ENCODE measurements around the gene PEA15. TPM values are rescaled to one million over a fixed set of nuclear protein-coding genes. Genes with fewer than 3 reads are reported as not detected.
A peak's percentile ranks its signal among the peaks of the same experiment; 100 is the strongest.

PEA15 gene, protein sequence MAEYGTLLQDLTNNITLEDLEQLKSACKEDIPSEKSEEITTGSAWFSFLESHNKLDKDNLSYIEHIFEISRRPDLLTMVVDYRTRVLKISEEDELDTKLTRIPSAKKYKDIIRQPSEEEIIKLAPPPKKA
- 51.9 TPM for total RNA-seq
- 328 TPM for polyA plus RNA-seq

DNA sequence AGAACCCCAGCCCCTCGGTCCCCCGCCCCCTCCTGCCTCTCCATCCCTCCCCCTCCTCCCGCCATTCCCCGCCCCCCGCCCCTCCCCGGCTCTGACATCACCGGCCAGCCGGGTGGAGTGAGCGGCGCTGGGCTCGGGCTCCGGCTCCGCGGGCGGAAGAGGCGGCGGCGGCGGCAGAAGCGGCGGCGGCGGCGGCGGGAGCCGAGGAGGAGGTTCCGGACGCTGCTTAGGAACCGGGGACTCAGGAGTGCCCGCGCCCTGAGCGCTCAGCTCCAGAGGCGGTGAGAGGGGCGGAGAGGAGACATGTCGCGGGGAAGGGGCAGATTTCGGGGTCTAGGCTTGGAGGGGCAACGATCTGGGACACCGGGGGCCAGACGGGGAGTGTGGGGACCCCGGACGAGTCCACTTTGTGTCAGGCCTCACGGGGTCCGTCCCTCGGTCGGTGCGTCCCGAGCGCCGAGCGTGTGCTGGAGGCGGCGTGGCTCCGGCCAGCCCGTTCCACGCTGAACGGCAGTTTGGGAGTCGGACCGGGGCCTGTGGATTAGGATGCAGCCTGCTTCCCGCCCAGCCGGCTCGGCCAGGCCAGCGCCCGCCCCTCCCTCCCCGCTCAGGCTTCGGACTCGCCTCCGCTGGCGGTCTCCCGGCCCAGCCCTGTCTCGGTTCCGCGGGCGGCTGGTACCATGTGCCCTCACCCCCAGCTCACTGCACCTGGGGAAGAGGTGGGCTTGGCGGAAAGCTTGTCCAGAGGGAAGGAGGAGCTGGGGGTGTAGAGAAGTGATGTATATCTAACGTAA, at the start of gene PEA15:
PEA15 (plus strand) TSS at position 143 of the 794 bp plus-strand sequence. CDS start 6,161 bp downstream, outside the sequence.
- DNase-seq (ENCODE audit: extremely low spot score) = no peak
- Histone ChIP-seq H3K27ac (ENCODE audit: low read depth) (peak within 1 kb of the TSS; percentile 78), H3K4me3 (ENCODE audit: low read depth, low read length) (peak within 1 kb of the TSS; percentile 68), H3K36me3 (ENCODE audit: insufficient read depth) (peaks cover 2% of the 10 kb centered on the region), H3K4me1 (ENCODE audit: insufficient read depth) (no peaks in the 10 kb centered on the region)
- under 1% methylated on average over 75 of the region's 76 CpGs for WGBS

DNA sequence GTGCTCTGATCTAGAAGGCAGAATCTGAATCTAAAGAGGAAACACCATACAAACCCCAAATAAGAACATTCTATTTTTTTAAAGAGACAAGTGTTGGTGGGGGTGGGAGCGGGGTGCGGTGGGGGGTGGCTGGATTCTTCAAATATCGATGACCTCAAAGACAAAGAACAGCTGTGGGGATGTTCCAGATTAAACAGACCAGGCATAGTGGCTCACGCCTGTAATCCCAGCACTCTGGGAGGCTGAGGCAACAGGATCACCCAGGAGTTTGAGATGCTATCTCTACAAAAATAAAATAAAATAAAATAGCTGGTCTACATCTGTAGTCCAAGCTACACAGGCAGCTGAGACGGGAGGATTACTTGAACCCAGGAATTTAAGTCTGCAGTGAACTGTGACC, 48.8 kb upstream of the PEA15 start:
- Histone ChIP-seq H3K4me1 (ENCODE audit: insufficient read depth) (no peaks in the 10 kb centered on the region), H3K4me3 (ENCODE audit: low read depth, low read length) (no peak overlapping the region), H3K36me3 (ENCODE audit: insufficient read depth) (no peaks in the 10 kb centered on the region), H3K27ac (ENCODE audit: low read depth) (no peak overlapping the region)
- no peak for DNase-seq (ENCODE audit: extremely low spot score)
- 64% methylated on average over 5 of the region's 5 CpGs for WGBS

DNA sequence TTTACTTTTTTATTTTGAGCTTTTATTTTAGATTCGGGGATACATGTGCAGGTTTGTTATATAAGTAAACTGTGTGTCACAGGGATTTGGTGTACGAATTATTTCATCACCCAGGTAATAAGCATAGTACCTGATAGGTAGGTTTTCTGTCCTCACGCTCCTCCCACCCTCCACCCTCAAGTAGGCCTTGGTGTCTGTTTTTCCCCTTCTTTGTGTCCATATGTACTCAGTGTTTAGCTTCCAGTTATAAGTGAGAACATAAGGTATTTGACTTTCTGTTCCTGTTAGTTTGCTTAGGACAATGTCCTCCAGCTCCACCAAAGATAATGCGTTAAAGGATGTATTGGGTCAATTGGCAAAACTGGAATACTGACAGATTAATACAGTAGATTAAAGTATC, 48.0 kb upstream of the PEA15 start:
- DNase-seq (ENCODE audit: extremely low spot score) = no peak
- no peak overlapping the region for H3K4me3 ChIP-seq (ENCODE audit: low read depth, low read length)
- H3K27ac ChIP-seq (ENCODE audit: low read depth) = no peak overlapping the region
- H3K4me1 ChIP-seq (ENCODE audit: insufficient read depth) = no peaks in the 10 kb centered on the region
- 93% methylated on average over 4 of the region's 4 CpGs for WGBS
- no peaks in the 10 kb centered on the region for H3K36me3 ChIP-seq (ENCODE audit: insufficient read depth)

DNA sequence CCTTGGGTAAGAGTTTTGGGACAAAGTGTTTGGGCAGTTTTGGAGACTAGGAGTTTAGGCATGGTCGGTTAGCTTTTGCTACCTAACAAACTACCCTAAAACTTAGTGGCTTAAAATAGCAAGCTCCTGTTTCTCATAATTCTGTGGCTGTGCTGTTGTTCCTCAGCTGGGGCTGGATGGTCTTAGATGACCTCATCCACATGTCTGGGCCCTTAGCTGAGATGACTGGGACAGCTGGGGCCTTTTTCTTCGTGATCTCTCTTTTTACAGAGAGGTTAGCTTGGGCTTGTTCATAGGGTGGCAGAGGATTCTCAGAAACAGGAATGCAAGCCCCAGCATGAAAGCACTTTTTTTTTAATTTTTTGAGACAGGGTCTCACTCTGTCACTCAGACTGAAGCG, 47.2 kb upstream of the PEA15 start:
- 84% methylated on average over 3 of the region's 3 CpGs for WGBS
- H3K36me3 ChIP-seq (ENCODE audit: insufficient read depth) = no peaks in the 10 kb centered on the region
- no peak overlapping the region for H3K27ac ChIP-seq (ENCODE audit: low read depth)
- DNase-seq (ENCODE audit: extremely low spot score) = no peak
- H3K4me1 ChIP-seq (ENCODE audit: insufficient read depth) = no peaks in the 10 kb centered on the region
- H3K4me3 ChIP-seq (ENCODE audit: low read depth, low read length) = no peak overlapping the region

DNA sequence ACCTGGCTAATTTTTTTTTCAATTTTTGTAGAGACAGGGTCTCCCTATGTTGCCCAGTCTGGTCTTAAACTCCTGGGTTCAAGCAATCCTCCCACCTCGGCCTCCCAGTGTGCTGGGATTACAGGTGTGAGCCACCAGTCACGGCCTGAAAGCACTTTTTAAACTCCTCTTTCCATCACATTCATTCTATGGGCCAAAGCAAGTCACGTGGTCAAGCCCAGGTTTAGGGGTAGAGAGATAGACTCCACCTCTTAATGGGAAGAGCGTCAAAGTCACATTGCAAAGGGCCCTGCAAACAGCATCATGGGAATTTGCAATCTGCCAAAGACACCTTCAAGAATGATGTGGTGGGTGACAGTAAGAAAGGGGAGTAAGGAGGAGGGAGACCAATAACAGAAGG, 46.6 kb upstream of the PEA15 start:
- 88% methylated on average over 4 of the region's 4 CpGs for WGBS
- H3K27ac ChIP-seq (ENCODE audit: low read depth) = no peak overlapping the region
- H3K36me3 ChIP-seq (ENCODE audit: insufficient read depth) = no peaks in the 10 kb centered on the region
- H3K4me3 ChIP-seq (ENCODE audit: low read depth, low read length) = no peak overlapping the region
- no peaks in the 10 kb centered on the region for H3K4me1 ChIP-seq (ENCODE audit: insufficient read depth)
- no peak for DNase-seq (ENCODE audit: extremely low spot score)

DNA sequence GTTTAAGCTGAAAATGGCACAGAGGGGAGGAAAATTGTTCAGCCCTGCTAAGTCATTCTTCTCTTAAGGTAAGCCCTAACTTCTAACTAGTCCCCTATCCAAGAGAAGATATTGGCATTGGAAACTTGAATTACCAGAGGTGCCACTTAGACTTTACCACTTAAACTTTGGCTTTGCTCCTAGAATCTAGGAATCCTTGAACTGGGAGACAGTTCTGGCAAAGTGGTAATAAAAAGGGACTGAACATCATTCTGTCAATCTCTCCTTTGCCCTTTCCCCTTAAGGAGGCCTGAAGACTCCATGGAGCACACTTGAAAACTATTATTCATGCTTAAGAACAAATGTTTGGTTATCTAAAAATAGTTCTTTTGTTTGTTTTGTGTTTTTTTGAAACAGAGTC, 45.3 kb upstream of the PEA15 start:
- Histone ChIP-seq H3K27ac (ENCODE audit: low read depth) (no peak overlapping the region), H3K36me3 (ENCODE audit: insufficient read depth) (no peaks in the 10 kb centered on the region), H3K4me3 (ENCODE audit: low read depth, low read length) (no peak overlapping the region), H3K4me1 (ENCODE audit: insufficient read depth) (no peaks in the 10 kb centered on the region)
- no peak for DNase-seq (ENCODE audit: extremely low spot score)

DNA sequence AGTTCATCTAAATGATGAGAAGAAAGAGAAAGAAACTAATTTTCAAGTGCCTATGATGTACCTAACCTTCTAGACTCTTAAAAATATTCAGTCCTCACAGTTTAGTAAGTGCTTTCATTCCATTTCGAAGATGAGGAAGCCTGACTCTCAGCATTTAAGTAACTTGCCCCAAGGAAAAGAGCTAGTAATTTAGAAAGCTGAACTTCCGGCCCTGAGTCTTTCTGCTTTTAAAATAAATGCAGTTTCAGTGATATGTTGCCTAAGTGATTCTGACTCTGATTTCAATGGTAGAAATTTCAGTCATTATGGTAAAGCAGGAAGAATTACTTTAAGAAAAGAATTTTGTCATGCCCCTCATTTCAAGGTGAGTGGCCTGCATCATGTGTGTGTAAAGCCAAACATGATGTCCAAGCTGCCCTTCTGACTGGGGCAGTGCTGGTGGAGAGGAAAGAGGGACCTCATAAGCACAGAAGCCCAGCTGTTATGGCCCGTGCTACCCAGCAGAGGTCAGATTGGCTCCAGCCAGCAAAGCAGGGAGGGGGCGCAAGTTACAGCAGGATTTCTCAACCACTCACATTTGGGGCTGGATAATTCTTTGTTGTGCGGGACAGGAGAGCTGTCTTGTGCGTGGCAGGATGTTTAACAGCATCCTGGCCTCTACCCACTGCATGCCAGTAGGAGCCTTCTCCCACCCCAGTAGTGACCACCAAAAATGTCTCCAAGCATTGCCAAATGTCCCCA, 43.0 kb upstream of the PEA15 start:
- WGBS = 54% methylated on average over 6 of the region's 6 CpGs
- H3K4me1 ChIP-seq (ENCODE audit: insufficient read depth) = no peaks in the 10 kb centered on the region
- no peak for DNase-seq (ENCODE audit: extremely low spot score)
- no peaks in the 10 kb centered on the region for H3K36me3 ChIP-seq (ENCODE audit: insufficient read depth)
- no peak overlapping the region for H3K4me3 ChIP-seq (ENCODE audit: low read depth, low read length)
- H3K27ac ChIP-seq (ENCODE audit: low read depth) = no peak overlapping the region

DNA sequence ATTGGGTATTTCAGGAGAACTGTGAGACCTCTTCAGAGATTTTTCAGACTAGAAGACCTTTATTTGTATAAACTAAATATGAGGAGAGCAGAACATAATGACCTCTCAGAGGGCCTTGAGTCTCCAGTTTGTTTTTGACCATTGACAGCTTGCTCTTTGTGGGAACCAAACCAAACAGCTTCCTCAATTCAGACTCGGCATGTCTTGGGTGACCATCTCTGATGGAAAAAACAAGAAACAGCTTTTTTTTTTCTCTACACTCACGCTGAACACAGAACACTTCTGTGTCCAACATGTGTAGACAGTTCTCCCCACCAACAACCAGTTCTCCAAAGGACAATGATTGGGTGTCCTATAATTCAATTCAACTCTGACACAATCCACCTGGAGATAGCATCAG, 42.3 kb upstream of the PEA15 start:
- Histone ChIP-seq H3K4me3 (ENCODE audit: low read depth, low read length) (no peak overlapping the region), H3K27ac (ENCODE audit: low read depth) (no peak overlapping the region), H3K36me3 (ENCODE audit: insufficient read depth) (no peaks in the 10 kb centered on the region), H3K4me1 (ENCODE audit: insufficient read depth) (no peaks in the 10 kb centered on the region)
- DNase-seq (ENCODE audit: extremely low spot score) = no peak
- WGBS = 77% methylated on average over 2 of the region's 2 CpGs

DNA sequence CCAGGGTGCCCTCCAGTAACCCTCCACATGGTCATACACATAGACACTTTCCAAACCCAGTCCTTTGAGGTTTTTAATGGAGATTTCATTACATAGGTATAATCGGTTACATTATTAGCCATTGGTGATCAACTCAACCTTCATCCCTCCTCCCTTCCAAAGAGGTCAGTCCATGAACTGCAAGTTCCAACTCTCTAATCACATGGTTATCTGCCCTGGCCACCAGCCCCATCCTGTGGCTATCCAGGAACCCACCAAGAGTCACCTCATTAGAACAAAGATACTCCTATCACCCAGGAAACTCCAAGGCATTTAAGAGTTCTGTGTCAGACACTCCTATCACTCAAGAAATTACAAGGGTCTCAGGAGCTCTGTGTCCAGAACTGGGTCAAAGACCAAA, 41.6 kb upstream of the PEA15 start:
- no peak overlapping the region for H3K27ac ChIP-seq (ENCODE audit: low read depth)
- H3K4me1 ChIP-seq (ENCODE audit: insufficient read depth) = no peaks in the 10 kb centered on the region
- 86% methylated on average over 1 of the region's 1 CpG for whole genome bisulfite sequencing
- DNase-seq (ENCODE audit: extremely low spot score) = no peak
- H3K36me3 ChIP-seq (ENCODE audit: insufficient read depth) = no peaks in the 10 kb centered on the region
- no peak overlapping the region for H3K4me3 ChIP-seq (ENCODE audit: low read depth, low read length)

DNA sequence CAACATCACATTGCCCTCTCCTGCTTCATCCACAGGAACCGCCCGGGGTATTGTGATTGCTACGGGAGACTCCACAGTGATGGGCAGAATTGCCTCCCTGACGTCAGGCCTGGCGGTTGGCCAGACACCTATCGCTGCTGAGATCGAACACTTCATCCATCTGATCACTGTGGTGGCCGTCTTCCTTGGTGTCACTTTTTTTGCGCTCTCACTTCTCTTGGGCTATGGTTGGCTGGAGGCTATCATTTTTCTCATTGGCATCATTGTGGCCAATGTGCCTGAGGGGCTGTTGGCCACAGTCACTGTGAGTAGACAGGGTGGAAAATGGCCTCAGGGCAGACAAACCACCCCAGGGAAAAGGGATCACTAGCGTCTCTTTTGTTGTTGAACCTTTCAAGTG, 41.1 kb upstream of the PEA15 start:
- H3K27ac ChIP-seq (ENCODE audit: low read depth) = no peak overlapping the region
- DNase-seq (ENCODE audit: extremely low spot score) = no peak
- H3K4me3 ChIP-seq (ENCODE audit: low read depth, low read length) = no peak overlapping the region
- no peaks in the 10 kb centered on the region for H3K4me1 ChIP-seq (ENCODE audit: insufficient read depth)
- H3K36me3 ChIP-seq (ENCODE audit: insufficient read depth) = no peaks in the 10 kb centered on the region
- 84% methylated on average over 10 of the region's 10 CpGs for WGBS

DNA sequence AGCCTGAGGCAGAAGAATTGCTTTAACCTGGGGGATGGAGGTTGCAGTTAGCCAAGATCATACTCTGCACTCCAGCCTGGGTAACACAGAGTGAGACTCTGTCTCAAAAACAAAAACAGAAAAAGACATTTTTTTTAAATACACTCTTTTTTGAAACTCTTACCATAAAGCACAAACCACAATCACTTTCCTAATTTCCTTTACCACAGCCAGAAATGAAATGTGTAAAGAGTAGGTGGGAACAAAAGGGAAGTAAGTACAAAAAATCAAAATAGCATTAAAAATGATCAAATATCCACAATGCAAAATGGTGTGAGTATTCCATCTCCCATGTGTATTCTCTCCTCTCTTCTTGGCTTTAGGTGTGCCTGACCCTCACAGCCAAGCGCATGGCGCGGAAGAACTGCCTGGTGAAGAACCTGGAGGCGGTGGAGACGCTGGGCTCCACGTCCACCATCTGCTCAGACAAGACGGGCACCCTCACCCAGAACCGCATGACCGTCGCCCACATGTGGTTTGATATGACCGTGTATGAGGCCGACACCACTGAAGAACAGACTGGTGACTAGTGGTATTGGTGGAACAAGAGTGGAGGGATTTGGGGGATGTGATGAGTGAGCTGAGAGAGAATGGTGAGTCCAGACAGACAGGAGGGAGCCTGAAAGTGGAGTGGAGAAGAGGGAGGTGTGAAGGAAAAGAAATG, 38.9 kb upstream of the PEA15 start:
- Histone ChIP-seq H3K27ac (ENCODE audit: low read depth) (no peak overlapping the region), H3K4me1 (ENCODE audit: insufficient read depth) (no peaks in the 10 kb centered on the region), H3K36me3 (ENCODE audit: insufficient read depth) (no peaks in the 10 kb centered on the region), H3K4me3 (ENCODE audit: low read depth, low read length) (no peak overlapping the region)
- WGBS = 89% methylated on average over 12 of the region's 12 CpGs
- DNase-seq (ENCODE audit: extremely low spot score) = no peak

DNA sequence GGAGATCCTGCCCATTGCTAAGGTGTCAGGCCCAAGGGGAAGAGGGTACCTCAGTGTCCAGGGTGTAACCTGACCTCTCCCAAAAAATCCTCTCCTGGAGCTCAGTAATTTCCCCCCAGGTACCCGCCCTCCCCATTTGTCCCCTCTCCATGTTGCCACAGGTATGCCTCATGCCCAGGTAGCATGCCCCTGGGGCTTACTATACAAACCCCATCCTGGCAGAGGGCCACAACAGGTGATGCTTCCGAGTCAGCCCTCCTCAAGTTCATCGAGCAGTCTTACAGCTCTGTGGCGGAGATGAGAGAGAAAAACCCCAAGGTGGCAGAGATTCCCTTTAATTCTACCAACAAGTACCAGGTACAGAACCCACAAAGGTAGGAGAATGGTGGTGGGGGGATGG, 38.1 kb upstream of the PEA15 start:
- Histone ChIP-seq H3K4me3 (ENCODE audit: low read depth, low read length) (no peak overlapping the region), H3K4me1 (ENCODE audit: insufficient read depth) (no peaks in the 10 kb centered on the region), H3K27ac (ENCODE audit: low read depth) (no peak overlapping the region), H3K36me3 (ENCODE audit: insufficient read depth) (no peaks in the 10 kb centered on the region)
- 88% methylated on average over 4 of the region's 4 CpGs for WGBS
- no peak for DNase-seq (ENCODE audit: extremely low spot score)

DNA sequence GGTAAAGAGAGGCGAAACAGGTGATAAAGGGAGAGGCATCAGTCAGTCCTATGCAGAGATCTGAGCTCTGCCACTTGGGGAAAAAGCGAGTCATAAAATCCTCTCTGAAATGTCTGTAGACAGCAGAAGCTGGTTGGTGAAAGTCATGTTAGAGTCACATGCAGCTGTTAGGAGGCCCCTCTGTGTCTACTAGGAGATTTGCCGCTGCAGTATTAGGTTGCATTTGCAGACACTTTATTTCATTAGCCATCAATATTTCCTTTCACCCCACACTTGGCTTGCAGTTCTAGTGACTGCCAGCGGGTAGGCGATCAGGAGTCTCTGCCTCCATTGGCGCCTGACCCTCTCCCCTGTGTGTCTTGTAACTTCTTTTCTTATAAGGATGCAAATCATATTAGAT, 37.6 kb upstream of the PEA15 start:
- no peak for DNase-seq (ENCODE audit: extremely low spot score)
- WGBS = 92% methylated on average over 6 of the region's 6 CpGs
- Histone ChIP-seq H3K27ac (ENCODE audit: low read depth) (no peak overlapping the region), H3K4me3 (ENCODE audit: low read depth, low read length) (no peak overlapping the region), H3K4me1 (ENCODE audit: insufficient read depth) (no peaks in the 10 kb centered on the region), H3K36me3 (ENCODE audit: insufficient read depth) (no peaks in the 10 kb centered on the region)

DNA sequence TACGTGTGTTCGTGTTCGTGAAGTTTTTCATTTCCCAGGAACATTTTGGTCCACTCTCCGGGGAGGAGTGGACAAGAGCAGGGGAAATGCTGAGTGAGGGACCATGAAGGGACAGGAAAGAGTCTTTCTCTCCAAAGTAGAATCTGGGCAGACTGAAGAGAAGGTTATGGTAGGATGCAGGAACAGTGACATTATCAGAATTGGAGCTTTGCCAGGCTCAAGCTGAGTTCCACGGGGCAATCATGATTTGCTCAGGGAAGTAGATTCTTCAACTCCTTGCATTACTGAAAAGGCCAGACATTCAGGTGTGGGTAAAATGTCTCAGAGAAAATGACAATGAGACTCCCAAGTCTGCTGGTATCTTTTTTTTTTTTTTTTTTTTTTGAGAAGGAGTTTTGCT, 37.2 kb upstream of the PEA15 start:
- H3K27ac ChIP-seq (ENCODE audit: low read depth) = no peak overlapping the region
- H3K4me3 ChIP-seq (ENCODE audit: low read depth, low read length) = no peak overlapping the region
- H3K4me1 ChIP-seq (ENCODE audit: insufficient read depth) = no peaks in the 10 kb centered on the region
- no peaks in the 10 kb centered on the region for H3K36me3 ChIP-seq (ENCODE audit: insufficient read depth)
- no peak for DNase-seq (ENCODE audit: extremely low spot score)
- 68% methylated on average over 5 of the region's 5 CpGs for WGBS
